Measurements from ENCODE around the gene CAMKK1. TPM values are rescaled to one million over a fixed set of nuclear protein-coding genes. Genes with fewer than 3 reads are reported as not detected.

Gene CAMKK1
- total RNA-seq, 2 donors from 2014 or later: 3.8 to 6.9 TPM

- no peak for DNase-seq (ENCODE audit: low spot score in 2 of 2)
These were observed 2.0 kb downstream of the CAMKK1 start for GRCh38 chr17:3890878-3891219.

GRCh38 chr17:3890082-3890877, 2.6 kb downstream of the CAMKK1 start:
- ATAC-seq: no peak

More at GRCh38 chr17:3890878-3891219, 2.0 kb downstream of the CAMKK1 start:
- Mint-ChIP-seq H3K27ac (peak overlapping the region in 1 of 2 donors; percentile 22), H3K9me3 (no peaks in the 10 kb centered on the region), H3K36me3 (no peaks in the 10 kb centered on the region)
- ATAC-seq: no peak

GRCh38 chr17:3889325-3890012, 3.4 kb downstream of the CAMKK1 start:
- no peaks in the 10 kb centered on the region for H3K9me3 Mint-ChIP-seq
- peak overlapping the region in 1 of 2 donors; percentile 14 for H3K27ac Mint-ChIP-seq

More at GRCh38 chr17:3890082-3890877, 2.6 kb downstream of the CAMKK1 start:
- no peak for DNase-seq (ENCODE audit: low spot score in 2 of 2)
- peak overlapping the region in 1 of 2 donors; percentile 22 for H3K27ac Mint-ChIP-seq
- H3K36me3 Mint-ChIP-seq: no peaks in the 10 kb centered on the region
- H3K9me3 Mint-ChIP-seq: no peaks in the 10 kb centered on the region

GRCh38 chr17:3888343-3889171, 4.3 kb downstream of the CAMKK1 start:
- ATAC-seq (no peak), DNase-seq (ENCODE audit: low spot score in 2 of 2) (no peak)
- H3K36me3 Mint-ChIP-seq: no peaks in the 10 kb centered on the region
- no peaks in the 10 kb centered on the region for H3K9me3 Mint-ChIP-seq
- peak overlapping the region in 1 of 2 donors; percentile 88 for H3K27ac Mint-ChIP-seq

More at GRCh38 chr17:3889325-3890012, 3.4 kb downstream of the CAMKK1 start:
- no peak for DNase-seq (ENCODE audit: low spot score in 2 of 2)
- ATAC-seq: no peak
- no peaks in the 10 kb centered on the region for H3K36me3 Mint-ChIP-seq

GRCh38 chr17:3887804-3888203, 5.0 kb downstream of the CAMKK1 start:
- DNase-seq (ENCODE audit: low spot score in 2 of 2) (no peak), ATAC-seq (no peak)
- Mint-ChIP-seq H3K27ac (peak overlapping the region in 1 of 2 donors; percentile 88), H3K36me3 (no peaks in the 10 kb centered on the region), H3K9me3 (no peaks in the 10 kb centered on the region)

- H3K27ac Mint-ChIP-seq: peak overlapping the region; percentile 47 to 88
- ATAC-seq: no peak
- H3K9me3 Mint-ChIP-seq: no peaks in the 10 kb centered on the region
- no peaks in the 10 kb centered on the region for H3K36me3 Mint-ChIP-seq
- DNase-seq (ENCODE audit: low spot score in 2 of 2): no peak
These were observed 5.5 kb downstream of the CAMKK1 start for GRCh38 chr17:3887394-3887793.

GRCh38 chr17:3886776-3887175, 6.1 kb downstream of the CAMKK1 start:
- no peaks in the 10 kb centered on the region for H3K36me3 Mint-ChIP-seq
- ATAC-seq (peak in 1 of 2 donors; percentile 42), DNase-seq (ENCODE audit: low spot score in 2 of 2) (no peak)
- H3K27ac Mint-ChIP-seq: peak overlapping the region; percentile 47 to 88
- H3K9me3 Mint-ChIP-seq: no peaks in the 10 kb centered on the region

GRCh38 chr17:3885970-3886369, 6.9 kb downstream of the CAMKK1 start:
- peak overlapping the region; percentile 52 to 88 for H3K27ac Mint-ChIP-seq
- no peaks in the 10 kb centered on the region for H3K9me3 Mint-ChIP-seq
- no peak for ATAC-seq
- DNase-seq (ENCODE audit: low spot score in 2 of 2): no peak
- H3K36me3 Mint-ChIP-seq: no peaks in the 10 kb centered on the region

- H3K27ac Mint-ChIP-seq: peak overlapping the region in 1 of 2 donors; percentile 11
- H3K9me3 Mint-ChIP-seq: no peaks in the 10 kb centered on the region
- ATAC-seq (no peak), DNase-seq (ENCODE audit: low spot score in 2 of 2) (no peak)
- H3K36me3 Mint-ChIP-seq: no peaks in the 10 kb centered on the region
These were observed 7.6 kb downstream of the CAMKK1 start for GRCh38 chr17:3885271-3885670.

GRCh38 chr17:3884188-3884587, 8.7 kb downstream of the CAMKK1 start:
- H3K27ac Mint-ChIP-seq: peak overlapping the region in 1 of 2 donors; percentile 11

GRCh38 chr17:3882276-3882675, 10.6 kb downstream of the CAMKK1 start:
- Mint-ChIP-seq H3K27ac (peak overlapping the region in 1 of 2 donors; percentile 24), H3K9me3 (no peaks in the 10 kb centered on the region), H3K36me3 (no peaks in the 10 kb centered on the region)
- ATAC-seq (no peak), DNase-seq (ENCODE audit: low spot score in 2 of 2) (no peak)

More at GRCh38 chr17:3884188-3884587, 8.7 kb downstream of the CAMKK1 start:
- DNase-seq (ENCODE audit: low spot score in 2 of 2) (no peak), ATAC-seq (no peak)
- no peaks in the 10 kb centered on the region for H3K9me3 Mint-ChIP-seq
- H3K36me3 Mint-ChIP-seq: no peaks in the 10 kb centered on the region

GRCh38 chr17:3880983-3881382, 11.9 kb downstream of the CAMKK1 start:
- Mint-ChIP-seq H3K27ac (no peak overlapping the region), H3K36me3 (no peaks in the 10 kb centered on the region), H3K9me3 (no peaks in the 10 kb centered on the region)
- DNase-seq (ENCODE audit: low spot score in 2 of 2): no peak
- ATAC-seq: no peak

GRCh38 chr17:3879591-3880417, 13.0 kb downstream of the CAMKK1 start:
- ATAC-seq: no peak
- no peaks in the 10 kb centered on the region for H3K36me3 Mint-ChIP-seq
- DNase-seq (ENCODE audit: low spot score in 2 of 2): no peak
- peak overlapping the region in 1 of 2 donors; percentile 18 for H3K27ac Mint-ChIP-seq
- no peaks in the 10 kb centered on the region for H3K9me3 Mint-ChIP-seq

- peaks cover 0 to under 1% of the 10 kb centered on the region in 2 donors for H3K36me3 Mint-ChIP-seq
- DNase-seq (ENCODE audit: low spot score in 2 of 2): no peak
- no peak for ATAC-seq
- peak overlapping the region in 1 of 2 donors; percentile 18 for H3K27ac Mint-ChIP-seq
- no peaks in the 10 kb centered on the region for H3K9me3 Mint-ChIP-seq
These were observed 13.7 kb downstream of the CAMKK1 start for GRCh38 chr17:3879186-3879585.

- DNase-seq (ENCODE audit: low spot score in 2 of 2) (no peak), ATAC-seq (no peak)
- Mint-ChIP-seq H3K36me3 (peaks cover 0 to 4% of the 10 kb centered on the region in 2 donors), H3K27ac (peak overlapping the region in 1 of 2 donors; percentile 46), H3K9me3 (no peaks in the 10 kb centered on the region)
These were observed 15.6 kb downstream of the CAMKK1 start for GRCh38 chr17:3877220-3877619.

- ATAC-seq (no peak), DNase-seq (ENCODE audit: low spot score in 2 of 2) (no peak)
- peaks cover 0 to 4% of the 10 kb centered on the region in 2 donors for H3K36me3 Mint-ChIP-seq
- no peaks in the 10 kb centered on the region for H3K9me3 Mint-ChIP-seq
- H3K27ac Mint-ChIP-seq: peak overlapping the region in 1 of 2 donors; percentile 29
These were observed 17.5 kb downstream of the CAMKK1 start for GRCh38 chr17:3875317-3875716.

Data from activated naive CD4-positive, alpha-beta T cell treated with anti-CD3 and anti-CD28 coated beads, Interleukin-2, amount 50 U/mL, for 72 hours (primary cell).